K562 (cell line): Measurements from ENCODE around the gene RTN4. TPM values are rescaled to one million over a fixed set of nuclear protein-coding genes. Genes with fewer than 3 reads are reported as not detected.

ENCODE experiments used
- ATAC-seq: fragments of 200-7000 bp; cut with Tn5 transposase; 3 replicates; pipeline ENCODE4 v1.9.1; 2020; ENCODE audit warnings: moderate library complexity
- BruUV-seq: library from RNA; stranded (reverse); fragments of 400-500 nt; replicated peaks from 2 replicates; lab custom pipeline; 2021; lab: Mats Ljungman, UMichigan
- CTCF ChIA-PET: fragments of 300-600 bp; formaldehyde crosslinking; extraction: SDS; loops from one replicate; lab custom pipeline; 2021; ENCODE audit warnings: low intra/inter-chr PET ratio; lab: Yijun Ruan, JAX
- POLR2A ChIA-PET: fragments of 300-600, 350-650 bp; sonication (Branson Sonifier 250); formaldehyde crosslinking; extraction: SDS; loops from one replicate; lab custom pipeline; 2021; ENCODE audit warnings: antibody characterized with exemption, inconsistent platforms; lab: Yijun Ruan, JAX
- DNase-seq, 4 experiments: peaks; one replicate each; pipeline versions ENCODE4 v3.0.0 to v3.0.0-alpha.2; 2011 to 2018; ENCODE audit warnings: low spot score in 3 of 4, mixed read lengths in 3 of 4; ENCODE audit errors: extremely low read depth in 1 of 4
- FAIRE-seq: peaks from 2 replicates; lab custom pipeline; 2011; peaks lifted over from hg19 to GRCh38; lab: Jason Lieb, UNC
- H2AFZ ChIP-seq: 2 replicates; pipeline ENCODE4 v1.6.0; 2011; ENCODE audit warnings: low read depth, low read length, control low read depth, inconsistent platforms
- H3K27ac ChIP-seq: fragments of 200-600 bp; 3 replicates; pipeline ENCODE4 v1.8.0; 2011; ENCODE audit warnings: low read depth, mild to moderate bottlenecking, control low read depth, inconsistent platforms, low read length, moderate library complexity, mixed read lengths; ENCODE audit errors: extremely low read depth
- H3K27me3 ChIP-seq, 2 experiments: fragments of 300-600 bp in 1 of 2; 2 replicates in 1 of 2; 3 replicates in 1 of 2; pipeline versions ENCODE4 v1.6.0 to v1.8.0; 2011; ENCODE audit warnings: inconsistent platforms in 2 of 2, low read length in 2 of 2, mild to moderate bottlenecking in 1 of 2, mixed read lengths in 1 of 2, moderate library complexity in 1 of 2; ENCODE audit not compliant: control insufficient read depth in 2 of 2, insufficient read depth in 2 of 2
- H3K36me3 ChIP-seq: fragments of 300-600 bp; 3 replicates; pipeline ENCODE4 v1.8.0; 2011; ENCODE audit warnings: mild to moderate bottlenecking, low read length, inconsistent platforms; ENCODE audit not compliant: control insufficient read depth, insufficient read depth
- H3K4me1 ChIP-seq, 2 experiments: fragments of 200-600 bp in 1 of 2; replicated peaks in 1 of 2; 2 replicates in 1 of 2; 3 replicates in 1 of 2; pipeline versions ENCODE4 v1.5.1 to v1.8.0; 2011; ENCODE audit warnings: inconsistent platforms in 2 of 2, low read length in 2 of 2, mild to moderate bottlenecking in 1 of 2, mixed read lengths in 1 of 2, moderate library complexity in 1 of 2; ENCODE audit not compliant: control insufficient read depth in 2 of 2, insufficient read depth in 2 of 2
- H3K4me2 ChIP-seq: 2 replicates; pipeline ENCODE4 v1.6.1; 2011; ENCODE audit warnings: low read length, control low read depth, inconsistent platforms, mixed read lengths; ENCODE audit not compliant: insufficient read depth
- H3K4me3 ChIP-seq: fragments of 200-600 bp; sonication (generic), shearing (Covaris generic); 2 replicates; pipeline ENCODE4 v1.5.1; 2016; ENCODE audit warnings: control low read depth, inconsistent platforms
- H3K79me2 ChIP-seq: fragments of 200-600 bp; 3 replicates; pipeline ENCODE4 v1.8.0; 2011; ENCODE audit warnings: low read length, inconsistent platforms; ENCODE audit not compliant: control insufficient read depth, insufficient read depth
- H3K9ac ChIP-seq, 2 experiments: 2 replicates each; pipeline versions ENCODE4 v1.6.0 to v1.6.1; 2011; ENCODE audit warnings: low read depth in 2 of 2, low read length in 2 of 2, control low read depth in 1 of 2, inconsistent platforms in 1 of 2, mild to moderate bottlenecking in 1 of 2, mixed read lengths in 1 of 2; ENCODE audit not compliant: insufficient read depth in 1 of 2
- H3K9me1 ChIP-seq: one replicate; pipeline ENCODE4 v1.6.0; 2011; ENCODE audit warnings: inconsistent platforms, mild to moderate bottlenecking, low read length, moderate library complexity; ENCODE audit not compliant: control insufficient read depth, insufficient read depth
- H3K9me3 ChIP-seq: replicated peaks from 2 replicates; pipeline ENCODE4 v1.5.1; 2011; ENCODE audit warnings: low read depth, low read length, inconsistent platforms; ENCODE audit not compliant: control insufficient read depth, insufficient read depth
- H4K20me1 ChIP-seq: replicated peaks from 2 replicates; pipeline ENCODE4 v1.6.1; 2011; ENCODE audit warnings: low read length, inconsistent platforms, mixed read lengths; ENCODE audit not compliant: control insufficient read depth, insufficient read depth
- CEBPG ChIP-seq, 3 experiments: fragments of 200-800 bp in 1 of 3; sonication (Bioruptor generic) in 1 of 3; sonication (generic) in 1 of 3; formaldehyde crosslinking in 1 of 3; IDR thresholded peaks in 2 of 3; conservative IDR thresholded peaks in 1 of 3; 2 replicates each; pipeline versions ENCODE4 v1.6.1 to v1.8.0; 2016 to 2022; ENCODE audit warnings: missing compliant biosample characterization in 2 of 3, missing genetic modification characterization in 2 of 3, mild to moderate bottlenecking in 1 of 3, missing genetic modification reagents in 1 of 3
- NFE2 ChIP-seq: IDR thresholded peaks from 2 replicates; pipeline ENCODE4 v1.6.1; 2014; ENCODE audit warnings: antibody characterized with exemption, low read depth
- WGBS: fragments of 100-300 bp; shearing (Covaris generic); methylation state at CpG from one replicate; pipeline ENCODE4 v1.1.6; 2016; ENCODE audit warnings: low coverage, mixed read lengths; ENCODE audit not compliant: insufficient coverage; ENCODE audit errors: missing lambda C conversion rate; 5-methylcytosine and 5-hydroxymethylcytosine counted together
- in situ Hi-C: fragments of 300-500 bp; cut with MboI; formaldehyde crosslinking; loops from 4 replicates; pipeline ENCODE4 v1.15.0; 2018; ENCODE audit warnings: inconsistent platforms, mixed read lengths
- intact Hi-C: fragments of 100-400 bp; cut with micrococcal nuclease; formaldehyde crosslinking; loops from 2 replicates; pipeline ENCODE4 v1.14.2; 2022
- polyA plus RNA-seq, 8 experiments: library from polyadenylated mRNA; depleted of rRNA in 4 of 8; stranded (reverse) in 5 of 8; unstranded in 3 of 8; fragments of >200 nt; fragmentation: Nextera tagmentation in 2 of 8; fragmentation: Illumina TruSeq in 1 of 8; extraction: Ambion mirVana in 2 of 8; extraction: Trizol in 1 of 8; gene quantifications; 2 replicates each; pipeline versions ENCODE4 v1.2.1 to v1.2.3, GENCODE V29; 2011 to 2014; ENCODE audit warnings: inconsistent platforms in 1 of 8, missing spikeins in 1 of 8
- total RNA-seq, 7 experiments: library from RNA; depleted of rRNA in 6 of 7; stranded (reverse); fragments of >200 nt in 6 of 7; fragmentation: Illumina TruSeq in 2 of 7; extraction: Trizol in 2 of 7; gene quantifications; 2 replicates each; pipeline versions ENCODE4 v1.2.1 to v1.2.3, GENCODE V29; 2011 to 2021; ENCODE audit warnings: low replicate concordance in 1 of 7
- TF ChIP-seq, protein P1 (sequence below): fragments of 200-400 bp; formaldehyde crosslinking; IDR thresholded peaks from 2 replicates; pipeline ENCODE4 v1.6.1; 2017; ENCODE audit warnings: mild to moderate bottlenecking, low read depth, low read length, moderate library complexity
- TF ChIP-seq, protein P2 (sequence below): sonication (generic); formaldehyde crosslinking; IDR thresholded peaks from 2 replicates; pipeline ENCODE4 v1.8.1; 2023; ENCODE audit warnings: mild to moderate bottlenecking, missing genetic modification reagents

RTN4 gene
- total and polyA plus RNA-seq, 9 of the 15 experiments (the other 6 are each of a cell fraction or from before 2014, with no cell fraction given): 73.0 to 248 (median 116) TPM

DNA sequence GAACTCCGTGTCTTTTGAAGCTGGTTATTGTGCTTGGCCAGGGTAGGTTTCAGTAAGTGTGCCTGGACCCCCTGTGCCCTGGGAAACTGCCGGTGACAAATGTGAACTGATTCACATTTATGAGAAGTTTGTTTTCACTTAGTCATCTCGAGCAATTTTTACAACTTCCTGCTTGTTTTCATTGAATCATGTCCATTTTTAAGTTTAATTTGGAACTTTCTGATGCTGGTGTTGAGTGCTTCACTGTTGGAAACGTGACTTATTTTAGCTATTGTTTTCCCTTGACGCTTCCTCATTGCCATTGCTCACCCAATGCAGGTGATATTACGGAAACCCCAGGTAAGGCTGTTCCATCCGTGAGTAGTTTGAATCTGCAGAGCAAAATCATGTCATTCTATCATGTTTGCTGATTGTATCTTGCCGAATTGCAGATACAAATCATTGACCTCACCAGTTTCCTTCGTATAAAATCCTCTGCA, 97.2 kb downstream of the RTN4 start:
- Histone ChIP-seq H3K4me3 (no peak overlapping the region), H3K36me3 (no peaks in the 10 kb centered on the region), H3K27ac (peak overlapping the region; percentile 47; the same call in 2 of the 3 replicates), H3K27me3 (no peaks in the 10 kb centered on the region; a peak in 1 of 5 replicates)
- FAIRE-seq (no peak), ATAC-seq (no peak), DNase-seq (no peak)
- POLR2A ChIA-PET: interaction anchor here (0.9 to 2.5 kb wide), 4 partner anchors 11 to 21 kb away, joined by 3 to 6 read pairs (median 4); no protein-coding TSS in a partner anchor
- in situ Hi-C loops: no loop called here
- 40% methylated on average over 9 of the region's 9 CpGs for WGBS
- CTCF ChIA-PET: no interaction called here
- TF ChIP-seq, protein P1, sequence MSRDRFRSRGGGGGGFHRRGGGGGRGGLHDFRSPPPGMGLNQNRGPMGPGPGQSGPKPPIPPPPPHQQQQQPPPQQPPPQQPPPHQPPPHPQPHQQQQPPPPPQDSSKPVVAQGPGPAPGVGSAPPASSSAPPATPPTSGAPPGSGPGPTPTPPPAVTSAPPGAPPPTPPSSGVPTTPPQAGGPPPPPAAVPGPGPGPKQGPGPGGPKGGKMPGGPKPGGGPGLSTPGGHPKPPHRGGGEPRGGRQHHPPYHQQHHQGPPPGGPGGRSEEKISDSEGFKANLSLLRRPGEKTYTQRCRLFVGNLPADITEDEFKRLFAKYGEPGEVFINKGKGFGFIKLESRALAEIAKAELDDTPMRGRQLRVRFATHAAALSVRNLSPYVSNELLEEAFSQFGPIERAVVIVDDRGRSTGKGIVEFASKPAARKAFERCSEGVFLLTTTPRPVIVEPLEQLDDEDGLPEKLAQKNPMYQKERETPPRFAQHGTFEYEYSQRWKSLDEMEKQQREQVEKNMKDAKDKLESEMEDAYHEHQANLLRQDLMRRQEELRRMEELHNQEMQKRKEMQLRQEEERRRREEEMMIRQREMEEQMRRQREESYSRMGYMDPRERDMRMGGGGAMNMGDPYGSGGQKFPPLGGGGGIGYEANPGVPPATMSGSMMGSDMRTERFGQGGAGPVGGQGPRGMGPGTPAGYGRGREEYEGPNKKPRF: no peak
- TF ChIP-seq, protein P2, sequence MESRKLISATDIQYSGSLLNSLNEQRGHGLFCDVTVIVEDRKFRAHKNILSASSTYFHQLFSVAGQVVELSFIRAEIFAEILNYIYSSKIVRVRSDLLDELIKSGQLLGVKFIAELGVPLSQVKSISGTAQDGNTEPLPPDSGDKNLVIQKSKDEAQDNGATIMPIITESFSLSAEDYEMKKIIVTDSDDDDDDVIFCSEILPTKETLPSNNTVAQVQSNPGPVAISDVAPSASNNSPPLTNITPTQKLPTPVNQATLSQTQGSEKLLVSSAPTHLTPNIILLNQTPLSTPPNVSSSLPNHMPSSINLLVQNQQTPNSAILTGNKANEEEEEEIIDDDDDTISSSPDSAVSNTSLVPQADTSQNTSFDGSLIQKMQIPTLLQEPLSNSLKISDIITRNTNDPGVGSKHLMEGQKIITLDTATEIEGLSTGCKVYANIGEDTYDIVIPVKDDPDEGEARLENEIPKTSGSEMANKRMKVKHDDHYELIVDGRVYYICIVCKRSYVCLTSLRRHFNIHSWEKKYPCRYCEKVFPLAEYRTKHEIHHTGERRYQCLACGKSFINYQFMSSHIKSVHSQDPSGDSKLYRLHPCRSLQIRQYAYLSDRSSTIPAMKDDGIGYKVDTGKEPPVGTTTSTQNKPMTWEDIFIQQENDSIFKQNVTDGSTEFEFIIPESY: peak; percentile 31; the same call in 1 of the 2 replicates
- TF ChIP-seq NFE2: peak; percentile 41; the same call in 1 of the 2 replicates
- no peak for TF ChIP-seq CEBPG (CRISPR knock-in tag; IDR thresholded peaks at IDR 0.05)
- TF ChIP-seq CEBPG (tag; conservative IDR thresholded peaks at IDR 0.05 in 1 of 2, IDR thresholded peaks at IDR 0.05 in 1 of 2): no peak
- TF ChIP-seq, all 486 proteins: peak for 2
- no peak overlapping the region; a peak in 1 of 4 replicates for H3K9ac ChIP-seq
- intact Hi-C loops: no loop called here
- BruUV-seq: no TSS peak
- peak overlapping the region; percentile 55 for H3K4me2 ChIP-seq
- peaks cover 36 to 51% of the 10 kb centered on the region in 2 experiments for H3K4me1 ChIP-seq
- no peaks in the 10 kb centered on the region for H3K9me3 ChIP-seq
- H3K79me2 ChIP-seq: no peaks in the 10 kb centered on the region
- H3K9me1 ChIP-seq: no peaks in the 10 kb centered on the region
- no peaks in the 10 kb centered on the region for H4K20me1 ChIP-seq
- peak overlapping the region; percentile 85 for H2AFZ ChIP-seq
